ENCODE data around the gene PDCD11. TPM values are rescaled to one million over a fixed set of nuclear protein-coding genes. Genes with fewer than 3 reads are reported as not detected.
"Not testable (repeated sequence)": the region's sequence is repeated elsewhere in the genome, so short reads cannot be mapped to it uniquely, and the experiment has no call there.

PDCD11 gene
- total RNA-seq, 2 donors from 2014 or later = 50.1 to 79.5 TPM

DNA sequence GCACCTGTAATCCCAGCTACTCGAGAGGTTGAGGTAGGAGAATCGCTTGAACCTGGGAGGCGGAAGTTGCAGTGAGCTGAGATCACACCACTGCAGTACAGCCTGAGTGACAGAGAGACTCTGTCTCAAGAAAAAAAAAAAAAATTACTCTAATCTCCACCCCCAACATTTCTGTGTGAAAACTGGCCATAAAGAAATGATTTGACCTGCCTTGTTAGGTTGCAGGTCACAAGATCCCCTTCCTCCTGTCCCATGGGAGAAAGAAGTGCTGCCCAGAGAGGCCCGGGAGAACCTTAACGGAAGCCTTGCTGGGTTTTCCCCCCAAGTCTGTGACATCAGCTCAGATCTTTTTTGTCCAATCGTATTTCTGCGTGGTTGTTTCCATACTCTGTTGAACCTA is 71.0 kb downstream of the PDCD11 start:
- no peaks in the 10 kb centered on the region for H3K36me3 Mint-ChIP-seq (ENCODE audit: low read depth)
- no peak for ATAC-seq (replicated peaks)
- H3K27me3 Mint-ChIP-seq = no peaks in the 10 kb centered on the region
- H3K4me1 Mint-ChIP-seq = peaks cover 27% of the 10 kb centered on the region
- peak overlapping the region; percentile 9 for H3K4me3 Mint-ChIP-seq
- H3K9me3 Mint-ChIP-seq = no peaks in the 10 kb centered on the region
- peak overlapping the region; percentile 45 for H3K27ac Mint-ChIP-seq

DNA sequence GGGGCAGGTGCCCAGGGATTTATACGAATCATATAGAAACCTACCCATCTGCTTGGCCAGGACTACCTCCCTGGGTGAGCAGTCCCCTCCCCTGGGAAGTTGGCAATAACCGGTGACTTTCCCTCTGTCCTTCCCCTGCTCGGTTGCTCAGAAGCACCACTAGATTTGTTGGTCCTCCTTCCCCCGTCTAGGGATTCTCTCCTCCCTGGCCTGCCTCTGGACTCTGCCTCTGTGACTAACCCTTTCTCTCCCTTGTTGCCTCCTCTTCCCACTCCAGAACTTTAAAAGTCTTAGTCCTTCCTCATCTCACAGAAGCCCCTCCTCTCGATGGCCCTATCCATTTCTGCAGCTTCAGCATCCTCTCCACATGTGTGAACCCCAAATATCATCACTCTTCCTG is 72.8 kb downstream of the PDCD11 start:
- Mint-ChIP-seq H3K27me3 (no peaks in the 10 kb centered on the region), H3K4me1 (peaks cover 27% of the 10 kb centered on the region), H3K9me3 (no peaks in the 10 kb centered on the region), H3K36me3 (ENCODE audit: low read depth) (no peaks in the 10 kb centered on the region), H3K4me3 (no peak overlapping the region), H3K27ac (no peak overlapping the region)
- ATAC-seq (replicated peaks) = no peak

DNA sequence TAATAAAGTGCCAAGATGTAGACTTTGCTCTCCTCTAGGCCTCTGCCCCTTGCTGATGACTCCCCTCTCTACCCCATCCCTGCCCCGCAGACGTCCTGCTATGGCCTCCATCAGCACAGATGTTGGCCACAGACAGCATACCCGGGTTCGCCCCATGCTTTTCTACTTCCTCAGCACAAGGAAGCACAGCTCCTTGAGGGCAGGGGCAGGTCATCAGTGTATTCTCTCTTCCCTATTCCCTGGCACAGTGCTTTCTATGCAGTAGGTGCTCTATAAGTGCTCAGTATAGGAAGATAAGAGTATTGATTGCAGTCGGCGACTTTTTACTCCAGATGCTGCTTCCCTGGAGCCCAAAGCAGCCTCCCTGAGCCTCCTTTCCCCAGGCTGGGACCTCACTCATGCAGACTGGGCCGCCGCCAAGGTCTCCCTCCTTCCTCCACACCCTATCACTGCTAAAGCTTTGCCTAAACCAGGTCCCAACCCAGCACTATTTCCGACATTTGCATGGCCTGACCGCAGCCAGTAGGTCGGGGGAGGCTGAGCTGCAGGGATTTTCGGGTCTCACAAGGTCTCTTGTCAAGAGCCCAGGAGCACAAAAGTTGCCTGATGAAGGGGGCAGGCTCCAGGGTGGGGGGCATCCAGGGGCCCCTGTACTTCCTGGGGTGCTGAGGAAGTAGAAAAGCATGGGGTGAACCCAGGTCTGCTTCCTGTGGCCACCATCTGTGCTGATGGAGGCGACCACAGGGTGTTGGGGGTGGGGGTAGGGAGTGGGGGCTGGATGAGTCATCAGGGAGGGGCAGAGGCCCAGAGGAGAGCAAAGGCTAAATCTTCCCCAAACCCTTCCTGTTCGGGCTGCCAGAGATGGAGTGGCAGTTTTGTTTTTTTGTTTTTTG is 74.6 kb downstream of the PDCD11 start:
- peak; percentile 88 for ATAC-seq (replicated peaks)
- Mint-ChIP-seq H3K27me3 (no peaks in the 10 kb centered on the region), H3K4me1 (peaks cover 27% of the 10 kb centered on the region), H3K9me3 (no peaks in the 10 kb centered on the region), H3K4me3 (peak overlapping the region; percentile 72), H3K36me3 (ENCODE audit: low read depth) (no peaks in the 10 kb centered on the region), H3K27ac (peak overlapping the region; percentile 91)

DNA sequence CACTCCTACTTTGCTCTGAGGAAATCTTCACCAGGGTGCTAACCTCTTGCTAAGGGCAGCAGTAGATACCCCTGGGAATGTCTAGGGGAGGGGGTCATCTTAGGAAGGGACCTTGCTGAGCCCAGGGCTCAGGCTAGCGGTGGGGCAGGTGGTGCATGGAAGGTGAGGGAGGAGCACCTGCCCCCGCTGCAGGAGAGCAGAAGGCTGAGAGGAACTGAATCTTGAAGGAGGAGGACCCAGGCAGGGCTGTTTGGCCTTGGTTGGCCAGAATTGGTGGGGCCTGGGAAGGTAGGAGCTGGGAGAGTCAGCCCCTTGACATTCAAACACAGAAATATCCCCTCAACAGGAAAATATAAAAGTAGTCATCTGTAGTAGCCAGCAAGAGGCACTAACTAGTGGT is 75.6 kb downstream of the PDCD11 start:
- no peak for ATAC-seq (replicated peaks)
- H3K27me3 Mint-ChIP-seq = no peaks in the 10 kb centered on the region
- H3K4me3 Mint-ChIP-seq = peak overlapping the region; percentile 72
- H3K4me1 Mint-ChIP-seq = peaks cover 27% of the 10 kb centered on the region
- no peaks in the 10 kb centered on the region for H3K9me3 Mint-ChIP-seq
- H3K27ac Mint-ChIP-seq = peak overlapping the region; percentile 91
- no peaks in the 10 kb centered on the region for H3K36me3 Mint-ChIP-seq (ENCODE audit: low read depth)

DNA sequence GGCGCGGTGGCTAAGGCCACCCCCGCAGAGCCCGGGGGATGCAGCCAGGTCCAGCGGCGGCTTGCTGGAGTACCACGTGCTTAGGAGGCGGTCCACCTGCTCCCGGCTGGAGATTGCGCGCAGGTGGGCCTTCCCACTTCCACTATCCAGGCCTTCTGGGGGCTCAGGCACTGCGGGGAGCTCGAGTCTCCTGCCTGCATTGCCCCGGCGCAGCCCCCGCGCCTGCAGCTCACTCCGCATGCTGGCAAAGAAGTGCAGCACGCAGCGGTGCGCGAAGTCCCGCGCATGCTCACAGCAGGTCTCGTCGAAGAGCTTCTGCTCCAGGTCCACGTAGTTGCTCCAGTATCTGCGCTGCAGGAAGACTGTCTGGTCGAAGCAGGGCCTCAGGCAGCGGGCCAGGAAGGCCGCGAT is 76.8 kb downstream of the PDCD11 start:
- H3K27me3 Mint-ChIP-seq = no peaks in the 10 kb centered on the region
- no peaks in the 10 kb centered on the region for H3K36me3 Mint-ChIP-seq (ENCODE audit: low read depth)
- H3K4me1 Mint-ChIP-seq = peaks cover 20% of the 10 kb centered on the region
- ATAC-seq (replicated peaks) = no peak
- no peak overlapping the region for H3K4me3 Mint-ChIP-seq
- no peaks in the 10 kb centered on the region for H3K9me3 Mint-ChIP-seq
- no peak overlapping the region for H3K27ac Mint-ChIP-seq

DNA sequence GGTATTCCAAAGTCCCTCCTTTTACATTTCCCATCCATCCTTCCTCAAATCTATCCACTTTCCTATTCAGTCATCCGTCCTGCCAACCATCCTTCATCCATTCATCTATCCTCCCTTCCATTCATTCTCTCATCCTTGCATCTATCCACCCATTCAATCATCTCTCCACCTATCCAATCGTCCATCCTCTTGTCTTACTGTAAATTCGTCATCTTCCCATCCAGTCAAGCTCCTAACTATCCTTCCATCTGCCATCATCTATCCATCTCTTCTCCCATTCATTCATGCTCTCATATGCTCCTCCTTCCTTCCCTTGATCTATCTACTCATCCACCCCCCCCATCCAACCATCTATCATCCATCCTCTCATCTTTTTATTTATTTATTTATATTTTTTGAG is 77.7 kb downstream of the PDCD11 start:
- H3K4me3 Mint-ChIP-seq = no peak overlapping the region
- no peak overlapping the region for H3K27ac Mint-ChIP-seq
- peaks cover 19% of the 10 kb centered on the region for H3K4me1 Mint-ChIP-seq
- H3K27me3 Mint-ChIP-seq = no peaks in the 10 kb centered on the region
- H3K9me3 Mint-ChIP-seq = no peaks in the 10 kb centered on the region
- ATAC-seq (replicated peaks) = no peak
- H3K36me3 Mint-ChIP-seq (ENCODE audit: low read depth) = no peaks in the 10 kb centered on the region

DNA sequence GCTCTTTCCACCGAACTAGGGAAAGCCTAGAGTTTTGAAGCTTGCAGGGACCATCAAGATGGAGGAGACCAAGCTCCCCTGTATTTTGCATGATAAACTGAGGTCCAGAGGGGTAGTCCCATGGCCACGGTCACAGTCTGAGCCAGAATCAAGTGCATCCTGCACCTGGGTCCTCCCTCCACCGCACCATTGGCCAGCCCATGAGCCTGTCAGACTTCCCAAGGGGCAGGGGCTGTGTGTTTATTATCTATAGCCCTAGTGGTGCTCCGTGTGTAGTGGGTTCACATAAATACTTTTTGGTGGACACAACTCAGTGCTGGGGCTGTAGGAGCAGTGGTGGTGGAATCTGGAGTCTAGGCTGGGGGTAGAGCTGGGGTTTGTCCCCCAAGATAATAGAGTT is 79.0 kb downstream of the PDCD11 start:
- H3K36me3 Mint-ChIP-seq (ENCODE audit: low read depth) = no peaks in the 10 kb centered on the region
- ATAC-seq (replicated peaks) = no peak
- H3K4me1 Mint-ChIP-seq = peaks cover 9% of the 10 kb centered on the region
- H3K4me3 Mint-ChIP-seq = no peak overlapping the region
- no peaks in the 10 kb centered on the region for H3K9me3 Mint-ChIP-seq
- H3K27ac Mint-ChIP-seq = no peak overlapping the region
- H3K27me3 Mint-ChIP-seq = no peaks in the 10 kb centered on the region

DNA sequence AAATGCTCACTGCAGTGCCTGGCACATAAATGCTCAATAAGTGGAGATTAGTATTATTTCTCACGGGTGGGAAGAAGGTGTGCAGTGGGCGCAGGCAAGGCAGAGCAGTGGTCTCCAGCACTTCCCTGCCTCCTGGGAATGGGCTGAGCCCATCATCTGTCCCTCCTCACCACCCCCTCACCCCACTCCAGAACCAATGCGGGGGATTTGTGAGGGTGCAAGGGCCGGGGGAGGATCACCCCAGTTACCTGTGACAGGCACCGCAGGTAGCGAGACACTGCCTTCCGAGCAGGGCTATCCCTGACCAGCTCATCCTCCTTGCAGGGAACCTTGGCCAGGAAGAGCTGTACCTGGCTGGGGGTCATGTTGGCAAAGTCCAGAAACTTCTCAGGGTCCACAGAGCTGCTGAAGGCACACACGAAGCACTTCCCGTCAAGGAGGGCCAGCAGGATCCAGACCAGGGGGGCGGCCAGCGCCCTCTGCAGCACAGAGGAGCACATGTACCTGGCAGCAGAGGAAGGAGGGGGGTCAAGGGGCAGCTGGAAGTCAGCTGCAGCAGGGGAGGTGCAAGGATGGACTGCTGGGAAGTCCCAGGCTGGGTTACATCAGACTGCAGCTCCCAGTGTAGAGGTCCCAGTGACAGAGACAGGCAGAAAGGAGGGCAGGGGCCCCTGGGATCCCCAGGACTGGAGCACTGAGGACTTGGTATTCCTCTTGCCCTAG is 79.8 kb downstream of the PDCD11 start:
- Mint-ChIP-seq H3K9me3 (no peaks in the 10 kb centered on the region), H3K27ac (no peak overlapping the region)

DNA sequence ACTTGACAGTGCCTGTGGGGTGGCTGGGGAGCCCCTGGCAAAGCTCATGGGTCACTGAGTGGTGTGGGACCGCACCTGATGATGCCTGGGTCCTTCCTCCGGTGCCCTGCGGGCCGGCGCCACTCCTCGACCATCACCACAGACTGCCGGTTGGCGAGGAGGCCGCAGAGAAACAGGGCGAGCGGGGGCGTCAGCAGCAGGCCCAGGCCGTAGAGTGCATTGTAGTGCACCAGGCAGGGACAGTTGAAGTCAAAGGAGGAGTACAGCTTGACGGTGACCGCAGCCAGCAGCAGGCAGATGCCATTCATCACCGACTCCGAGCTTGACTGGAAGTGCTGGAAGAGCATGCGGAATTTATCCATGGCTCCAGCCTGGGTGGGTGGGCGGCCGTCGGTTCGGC is 82.2 kb downstream of the PDCD11 start:
- no peaks in the 10 kb centered on the region for H3K36me3 Mint-ChIP-seq (ENCODE audit: low read depth)
- H3K4me3 Mint-ChIP-seq = no peak overlapping the region
- no peaks in the 10 kb centered on the region for H3K27me3 Mint-ChIP-seq
- H3K4me1 Mint-ChIP-seq = peaks cover 6% of the 10 kb centered on the region
- ATAC-seq (replicated peaks) = no peak
- H3K27ac Mint-ChIP-seq = no peak overlapping the region
- H3K9me3 Mint-ChIP-seq = no peaks in the 10 kb centered on the region

More for the DNA sequence above, 79.8 kb downstream of the PDCD11 start:
- Mint-ChIP-seq H3K4me3 (no peak overlapping the region), H3K4me1 (peaks cover under 1% of the 10 kb centered on the region), H3K27me3 (no peaks in the 10 kb centered on the region), H3K36me3 (ENCODE audit: low read depth) (no peaks in the 10 kb centered on the region)
- peak; percentile 59 for ATAC-seq (replicated peaks)

DNA sequence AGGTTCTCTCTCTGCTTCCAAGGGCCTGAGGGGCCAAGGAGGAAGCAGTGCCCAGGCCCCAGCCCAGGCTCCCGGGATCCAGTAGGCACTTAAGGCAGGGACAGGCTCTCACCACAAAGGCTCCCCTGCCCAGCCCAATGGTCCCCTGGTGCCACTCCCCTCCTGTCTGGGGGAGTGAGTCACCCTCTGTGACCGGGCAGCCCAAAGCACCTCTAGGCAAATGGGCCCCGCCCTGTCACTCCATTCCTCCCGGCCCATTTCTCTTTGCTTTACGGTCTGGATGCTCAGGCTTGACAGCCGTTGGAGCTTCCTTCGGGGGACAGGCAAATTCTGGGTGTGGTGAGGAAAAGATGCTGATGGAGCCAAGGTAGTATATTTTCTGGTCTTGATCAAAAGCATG is 82.7 kb downstream of the PDCD11 start, which contains the start of gene CALHM3:
Gene CALHM3, minus strand, starts transcription at position 106 of the 400 bp plus-strand sequence. CDS start 208 bp downstream, outside the sequence.
- Mint-ChIP-seq H3K9me3 (no peaks in the 10 kb centered on the region), H3K4me1 (peaks cover 6% of the 10 kb centered on the region), H3K27ac (no peak within 1 kb of the TSS), H3K27me3 (no peaks in the 10 kb centered on the region), H3K36me3 (ENCODE audit: low read depth) (no peaks in the 10 kb centered on the region), H3K4me3 (no peak within 1 kb of the TSS)
- ATAC-seq (replicated peaks) = no peak

DNA sequence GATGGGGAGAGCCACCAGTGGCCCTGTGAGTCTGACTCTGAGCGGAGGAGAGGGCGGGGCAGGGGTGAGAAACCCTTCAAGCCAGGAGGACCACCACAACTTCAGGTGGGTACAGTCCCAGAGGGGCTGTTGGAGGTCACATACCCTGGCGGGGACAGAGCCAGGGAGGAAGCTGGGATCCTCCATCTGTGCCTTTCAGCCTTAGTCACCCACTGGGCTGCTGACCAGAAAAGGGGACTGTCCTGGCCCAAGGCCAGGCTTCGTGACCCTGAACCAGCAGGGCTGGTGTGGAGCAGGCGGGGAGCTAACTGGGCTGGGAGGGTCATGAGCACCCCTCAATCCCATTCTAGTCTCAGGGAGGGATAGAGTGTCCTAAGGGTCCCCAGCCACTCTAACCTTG is 84.1 kb downstream of the PDCD11 start:
- Mint-ChIP-seq H3K4me1 (peaks cover 6% of the 10 kb centered on the region), H3K36me3 (ENCODE audit: low read depth) (no peaks in the 10 kb centered on the region), H3K9me3 (no peaks in the 10 kb centered on the region), H3K27ac (no peak overlapping the region), H3K4me3 (no peak overlapping the region), H3K27me3 (no peaks in the 10 kb centered on the region)
- no peak for ATAC-seq (replicated peaks)

DNA sequence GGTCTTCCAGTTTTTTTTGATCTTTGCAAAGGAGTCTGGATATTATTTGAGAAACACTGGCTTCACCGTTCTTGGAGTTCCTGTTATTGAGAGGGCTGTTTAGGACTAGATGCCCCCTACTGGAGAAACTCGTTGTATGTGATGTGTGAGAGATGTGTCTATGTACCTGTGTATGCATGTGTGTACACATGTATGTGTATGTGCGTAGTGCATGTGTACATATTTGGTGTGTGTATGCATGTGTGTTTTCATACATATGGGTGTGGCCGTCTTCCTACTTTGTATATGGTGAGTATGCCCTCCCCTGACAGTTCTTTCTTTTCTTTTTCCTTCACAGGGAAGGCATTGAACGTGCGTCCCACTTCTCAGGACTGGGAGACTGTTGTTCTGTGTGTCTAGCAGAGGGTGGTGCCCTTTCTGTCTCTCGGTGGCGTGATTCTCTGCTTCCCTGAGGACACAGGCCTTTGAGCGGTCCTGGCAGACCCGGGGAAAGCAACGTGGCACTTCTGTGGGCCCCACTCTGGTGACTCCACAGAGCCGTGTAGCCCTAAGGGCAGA is 85.6 kb downstream of the PDCD11 start:
- H3K36me3 Mint-ChIP-seq (ENCODE audit: low read depth) = no peaks in the 10 kb centered on the region
- H3K4me3 Mint-ChIP-seq = no peak overlapping the region
- H3K9me3 Mint-ChIP-seq = no peaks in the 10 kb centered on the region
- peaks cover 6% of the 10 kb centered on the region for H3K4me1 Mint-ChIP-seq
- H3K27ac Mint-ChIP-seq = no peak overlapping the region
- no peaks in the 10 kb centered on the region for H3K27me3 Mint-ChIP-seq
- ATAC-seq (replicated peaks) = peak; percentile 86

DNA sequence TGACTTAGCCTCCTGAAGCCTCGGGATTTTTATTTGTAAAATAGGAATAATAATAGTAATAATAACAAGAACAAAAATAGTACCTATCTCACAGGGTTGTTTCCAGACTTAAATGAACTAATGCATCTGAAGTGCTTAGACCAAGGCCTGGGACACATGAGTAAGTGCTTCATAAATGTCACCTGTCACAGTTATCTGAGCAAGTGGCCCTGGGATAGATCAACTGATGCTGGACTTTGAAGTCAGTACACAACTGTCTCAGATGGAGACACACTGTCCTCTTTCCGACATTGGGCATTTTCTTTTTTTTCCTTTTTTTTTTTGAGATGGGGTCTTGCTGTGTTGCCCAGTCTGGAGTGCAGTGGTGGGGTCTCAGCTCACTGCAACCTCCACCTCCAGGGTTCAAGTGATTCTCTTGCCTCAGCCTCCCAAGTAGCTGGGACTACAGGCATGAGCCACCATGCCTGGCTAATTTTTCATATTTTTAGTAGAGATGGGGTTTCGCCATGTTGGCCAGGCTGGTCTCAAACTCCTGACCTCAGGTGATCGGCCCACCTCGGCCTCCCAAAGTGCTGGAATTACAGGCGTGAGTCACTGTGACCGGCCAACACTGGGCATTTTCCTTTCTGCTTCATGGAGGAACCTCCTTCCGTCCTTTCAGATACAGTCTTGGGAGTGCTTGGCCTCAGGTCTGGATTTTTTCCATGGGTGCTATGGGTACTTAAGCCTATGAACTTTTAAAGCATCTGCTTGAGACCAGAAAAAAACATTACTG is 90.4 kb downstream of the PDCD11 start:
- not testable (repeated sequence) for H3K27me3 Mint-ChIP-seq; H3K27ac Mint-ChIP-seq; H3K4me1 Mint-ChIP-seq; ATAC-seq (replicated peaks); H3K4me3 Mint-ChIP-seq; H3K36me3 Mint-ChIP-seq (ENCODE audit: low read depth); H3K9me3 Mint-ChIP-seq

DNA sequence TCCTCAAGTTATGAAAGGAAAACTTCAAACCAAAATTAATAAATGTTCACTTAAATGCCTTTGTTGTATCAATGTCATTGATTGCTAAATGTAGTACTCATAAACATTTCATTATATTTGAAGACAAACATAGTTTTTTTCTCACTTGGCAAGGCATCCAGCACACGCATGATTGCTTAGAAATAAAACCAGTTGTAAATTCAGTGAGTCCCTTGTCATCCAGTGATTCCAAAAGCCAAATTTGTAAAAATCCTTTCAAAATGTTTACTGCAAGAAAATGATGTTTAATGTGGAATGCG is 90.9 kb downstream of the PDCD11 start:
- no peaks in the 10 kb centered on the region for H3K9me3 Mint-ChIP-seq
- no peak for ATAC-seq (replicated peaks)
- H3K36me3 Mint-ChIP-seq (ENCODE audit: low read depth) = no peaks in the 10 kb centered on the region
- no peak overlapping the region for H3K4me3 Mint-ChIP-seq
- H3K27ac Mint-ChIP-seq = no peak overlapping the region
- no peaks in the 10 kb centered on the region for H3K4me1 Mint-ChIP-seq
- H3K27me3 Mint-ChIP-seq = peaks cover 7% of the 10 kb centered on the region
